DMS 273 (cell line): Measurements from ENCODE around the gene ATXN3L.
"Not testable (repeated sequence)": the region's sequence is repeated elsewhere in the genome, so short reads cannot be mapped to it uniquely, and the experiment has no call there.

ENCODE experiments used
- DNase-seq: peaks from one replicate; lab custom pipeline; 2025; ENCODE audit not compliant: unreplicated experiment; lab: John Stamatoyannopoulos, UW

The ATXN3L gene

DNA sequence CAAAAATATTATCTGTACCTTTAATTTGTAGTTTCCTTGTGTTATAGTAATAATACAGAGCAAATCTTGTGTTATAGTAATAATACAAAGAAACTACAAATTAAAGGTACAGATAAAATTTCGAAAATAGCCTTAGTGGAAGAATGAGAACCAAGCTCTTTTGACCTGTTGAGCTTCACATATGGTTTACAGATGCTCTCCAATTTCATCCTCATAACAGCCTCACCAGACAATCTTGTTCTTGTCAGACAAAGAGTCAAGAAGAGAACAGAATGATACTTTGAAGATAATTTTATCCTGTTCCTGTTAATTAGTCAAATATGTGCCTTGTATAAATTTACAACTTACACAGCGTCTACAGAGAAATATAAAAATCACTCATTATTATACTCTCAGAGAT, 12.8 kb downstream of the ATXN3L start:
- no peak for DNase-seq

DNA sequence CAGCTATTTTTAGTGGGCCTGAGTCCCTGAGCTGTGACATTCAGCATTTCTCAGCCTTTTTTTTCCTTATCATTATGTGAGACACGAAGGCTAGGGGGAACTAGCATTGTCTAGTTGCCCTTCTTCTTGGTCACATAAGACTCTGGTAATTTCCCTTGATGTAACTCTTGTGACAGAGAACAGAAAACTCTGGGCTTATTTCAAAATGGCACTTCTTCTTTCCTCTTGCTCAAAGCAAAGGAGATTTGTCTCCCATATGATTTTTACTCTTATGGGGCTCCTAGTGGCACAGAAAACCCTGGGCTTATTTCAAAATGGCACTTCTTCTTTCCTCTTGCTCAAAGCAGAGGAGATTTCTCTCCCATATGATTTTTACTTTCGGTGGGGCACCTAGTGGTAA, 14.7 kb downstream of the ATXN3L start:
- no peak for DNase-seq

DNA sequence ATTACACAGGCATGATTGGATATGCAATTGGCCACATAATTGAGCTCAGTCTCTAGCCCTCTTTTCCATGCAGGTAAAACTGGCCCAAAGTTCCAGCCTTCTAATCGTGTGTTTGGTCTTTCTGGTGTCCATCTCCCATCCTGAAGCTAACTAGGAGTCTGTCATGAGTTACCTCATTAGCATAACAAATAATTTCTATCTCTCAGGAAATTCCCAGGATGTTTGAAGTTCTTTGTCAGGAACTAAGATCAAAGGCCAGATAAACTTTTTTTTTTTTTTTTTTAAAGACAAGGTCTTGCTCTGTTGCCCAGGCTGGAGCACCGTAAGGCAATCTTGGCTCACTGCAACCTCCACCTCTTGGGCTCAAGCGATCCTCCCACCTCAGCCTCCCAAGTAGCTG, 15.8 kb downstream of the ATXN3L start:
- DNase-seq = no peak

DNA sequence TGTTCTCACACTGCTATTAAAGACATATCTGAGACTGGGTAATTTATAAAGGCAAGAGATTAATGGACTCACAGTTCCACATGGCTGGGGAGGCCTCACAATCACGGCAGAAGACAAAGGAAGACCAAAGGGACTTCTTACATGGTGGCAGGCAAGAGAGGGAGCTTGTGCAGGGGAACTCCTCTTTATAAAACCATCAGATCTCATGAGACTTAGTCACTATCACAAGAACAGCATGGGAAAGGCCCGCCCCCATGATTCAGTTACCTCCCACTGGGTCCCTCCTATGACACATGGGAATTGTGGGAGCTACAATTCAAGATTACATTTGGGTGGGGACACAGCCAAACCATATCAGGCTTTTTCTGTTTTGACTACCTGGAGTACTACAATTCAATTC, 16.6 kb downstream of the ATXN3L start:
- DNase-seq = not testable (repeated sequence)

DNA sequence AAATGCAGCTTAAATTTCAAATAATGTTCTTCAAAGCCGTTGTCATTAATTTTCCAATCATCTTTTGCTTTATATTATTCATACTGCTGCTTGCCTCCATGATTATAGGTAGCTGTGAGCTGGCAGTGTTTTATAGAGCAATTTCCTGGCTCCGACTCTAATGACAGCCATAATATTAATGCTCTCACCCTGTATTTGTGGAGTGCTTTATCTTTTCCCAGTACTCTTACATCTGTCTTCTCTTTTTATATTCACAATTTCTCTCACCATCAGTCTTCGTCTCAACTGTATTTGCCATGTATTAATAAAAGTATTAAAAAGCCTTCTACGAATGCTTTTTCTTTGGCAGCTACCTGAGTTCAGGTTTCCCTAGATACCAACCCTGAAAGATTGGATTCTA, 21.0 kb downstream of the ATXN3L start:
- DNase-seq = no peak

DNA sequence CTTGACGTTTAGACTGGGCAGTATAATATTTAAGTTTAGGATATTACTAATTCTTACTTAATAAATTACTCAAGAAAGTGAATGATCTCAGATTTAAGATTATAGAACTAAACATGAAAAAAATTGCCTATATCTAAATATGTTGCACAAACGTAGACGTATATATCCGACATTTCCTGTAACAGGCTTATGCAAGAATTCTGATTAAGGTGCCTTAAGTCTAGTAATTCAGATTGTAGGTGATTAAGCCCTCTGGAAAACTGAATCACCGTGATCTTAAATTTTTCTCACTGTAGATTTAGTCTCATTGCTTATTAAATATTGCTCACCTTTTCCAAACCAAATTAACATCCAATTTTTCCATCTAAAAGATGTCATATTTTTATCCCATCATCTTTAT, 24.0 kb downstream of the ATXN3L start:
- DNase-seq = no peak

DNA sequence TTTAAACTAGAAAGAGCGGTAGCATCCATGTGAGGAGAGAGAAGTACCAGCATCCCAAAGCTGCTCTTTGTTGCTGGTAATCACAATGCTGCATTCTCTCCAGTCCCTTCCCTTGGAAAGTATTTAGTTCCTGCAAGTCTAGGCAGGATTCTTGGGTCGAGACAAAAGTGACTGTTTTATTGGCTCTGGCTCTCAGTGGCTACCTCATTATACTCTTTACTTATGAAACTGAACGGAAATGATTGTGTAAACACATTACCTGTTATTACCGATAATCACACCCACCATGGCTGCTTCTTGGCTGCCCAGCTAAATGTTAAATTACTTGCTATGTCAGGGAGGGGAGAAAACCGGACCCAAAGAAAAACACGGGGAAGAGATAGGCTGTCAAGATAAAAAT, 26.2 kb downstream of the ATXN3L start:
- peak; percentile 32 for DNase-seq

DNA sequence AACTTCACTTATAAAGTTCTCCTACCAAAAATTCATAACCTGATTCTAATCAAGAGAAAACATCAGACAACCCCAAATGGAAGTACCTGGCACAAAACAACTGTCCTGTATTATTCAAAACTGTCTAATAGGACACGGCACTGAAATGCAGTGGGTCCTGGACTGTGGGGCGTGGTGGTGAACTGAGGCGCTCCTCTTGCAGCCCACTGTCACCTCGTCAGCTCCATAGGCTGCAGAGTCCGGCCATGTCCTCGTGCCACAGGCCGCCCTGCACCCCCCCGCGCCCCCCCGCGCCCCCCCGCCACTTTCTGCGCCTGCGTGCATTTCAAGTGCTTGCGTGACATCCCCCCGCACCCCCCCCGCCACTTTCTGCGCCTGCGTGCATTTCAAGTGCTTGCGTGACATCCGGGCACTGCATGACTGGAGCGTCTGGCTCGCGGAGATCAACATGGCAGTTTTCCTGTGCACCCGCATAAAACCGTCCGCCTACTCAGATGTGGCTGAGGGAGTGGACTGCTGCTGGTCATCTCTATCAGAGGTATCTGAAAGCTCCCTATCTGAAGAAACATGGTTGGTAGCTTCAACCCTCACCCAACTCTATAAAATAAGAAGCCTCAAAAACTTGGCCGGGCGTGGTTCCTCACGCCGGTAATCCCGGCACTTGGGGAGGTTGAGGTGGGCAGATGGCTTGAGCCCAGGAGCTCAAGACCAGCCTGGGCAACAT, 28.8 kb downstream of the ATXN3L start:
- DNase-seq = no peak

DNA sequence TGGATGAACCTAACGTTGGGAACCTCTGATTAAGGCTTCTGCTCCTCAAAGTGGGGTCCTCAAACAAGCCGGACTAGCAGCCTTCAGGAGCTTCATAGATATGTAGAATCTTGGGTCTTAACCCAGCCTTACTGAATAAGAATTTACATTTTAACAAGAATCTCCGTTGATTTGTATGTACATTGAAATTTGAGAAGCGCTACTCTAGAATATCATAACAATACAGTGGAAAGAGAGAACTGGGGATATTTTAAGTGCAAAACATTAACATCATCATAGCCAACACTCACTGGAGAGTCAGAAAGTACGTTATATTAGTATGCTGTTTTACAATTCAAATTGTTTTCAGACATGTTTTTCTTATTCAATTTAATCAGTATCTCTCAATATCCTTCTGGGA, 31.2 kb downstream of the ATXN3L start:
- DNase-seq = no peak

DNA sequence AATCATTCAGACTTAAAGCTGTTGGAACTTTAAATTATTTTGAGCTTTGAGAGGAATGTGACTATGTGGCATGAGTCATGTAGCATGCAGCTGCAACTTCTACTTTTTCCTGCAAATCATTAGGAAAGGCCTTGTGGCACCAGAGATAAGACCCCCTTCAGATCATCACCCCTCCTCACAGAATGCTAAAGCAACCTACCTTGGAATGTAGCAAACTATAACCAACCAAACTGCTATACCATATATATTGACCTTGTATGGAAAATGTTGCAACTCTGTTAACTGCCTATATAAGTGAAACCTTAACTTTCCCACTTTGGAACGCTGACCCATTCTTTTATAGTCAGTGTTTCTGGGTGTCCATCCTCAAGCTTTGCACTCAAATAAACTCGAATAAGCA, 32.0 kb downstream of the ATXN3L start:
- no peak for DNase-seq

DNA sequence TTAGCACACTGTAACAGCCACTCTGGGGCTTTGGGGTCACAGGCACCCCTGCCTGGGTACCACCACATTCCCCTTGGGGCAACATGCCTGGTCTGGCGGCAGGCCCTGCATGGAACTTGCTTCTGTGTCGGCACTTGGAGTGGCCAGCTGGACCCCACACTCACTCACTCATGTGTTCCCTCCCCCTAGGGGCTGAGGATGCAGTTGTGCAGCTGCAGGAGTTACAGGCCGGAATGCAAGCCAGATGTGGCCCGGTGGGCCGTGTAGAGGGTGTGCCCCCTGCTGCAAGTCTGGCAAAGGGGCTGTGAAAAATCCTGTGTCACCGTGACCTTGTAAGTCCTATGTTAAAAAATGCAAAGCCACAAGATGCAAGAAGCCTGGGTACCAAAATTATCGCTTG, 34.2 kb downstream of the ATXN3L start:
- DNase-seq = no peak

DNA sequence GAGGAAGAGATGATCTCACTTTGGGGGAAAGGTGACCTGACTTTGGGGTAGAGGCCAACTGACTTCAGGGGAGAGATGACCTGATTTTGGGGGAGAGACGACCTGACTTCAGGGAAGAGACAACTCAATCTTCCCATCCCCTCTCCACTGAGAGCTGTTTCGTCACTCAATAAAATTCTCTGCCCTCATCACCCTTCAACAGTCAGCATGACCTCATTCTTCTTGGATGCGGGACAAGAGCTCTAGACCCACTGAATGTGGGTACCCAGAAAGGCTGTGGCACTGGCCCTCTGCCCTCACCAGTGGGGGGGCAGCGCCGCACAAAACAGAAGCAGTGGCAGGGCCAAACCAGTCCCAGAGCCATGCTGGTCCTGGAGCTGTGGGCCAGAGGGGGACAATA, 34.6 kb downstream of the ATXN3L start:
- peak; percentile 6 for DNase-seq

DNA sequence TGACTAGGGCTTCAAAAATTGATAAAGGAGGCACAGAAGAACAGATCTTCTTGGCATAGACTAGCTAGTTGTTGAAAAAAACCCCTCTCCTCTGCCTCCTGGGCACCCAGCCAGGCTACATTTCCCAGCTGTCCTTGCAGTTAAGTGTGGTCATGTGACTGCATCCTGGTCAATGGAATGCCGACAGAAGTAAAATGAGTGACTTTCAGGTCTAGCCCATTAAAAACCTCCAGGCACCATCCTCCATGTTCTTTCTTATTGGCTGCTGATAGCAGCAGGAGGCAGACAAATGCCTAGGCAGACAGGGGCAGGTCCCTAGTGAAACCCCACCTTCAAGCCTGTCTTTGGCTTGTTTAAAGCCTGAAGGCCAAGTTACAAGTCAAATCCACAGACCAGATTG, 35.3 kb downstream of the ATXN3L start:
- DNase-seq = peak; percentile 23

DNA sequence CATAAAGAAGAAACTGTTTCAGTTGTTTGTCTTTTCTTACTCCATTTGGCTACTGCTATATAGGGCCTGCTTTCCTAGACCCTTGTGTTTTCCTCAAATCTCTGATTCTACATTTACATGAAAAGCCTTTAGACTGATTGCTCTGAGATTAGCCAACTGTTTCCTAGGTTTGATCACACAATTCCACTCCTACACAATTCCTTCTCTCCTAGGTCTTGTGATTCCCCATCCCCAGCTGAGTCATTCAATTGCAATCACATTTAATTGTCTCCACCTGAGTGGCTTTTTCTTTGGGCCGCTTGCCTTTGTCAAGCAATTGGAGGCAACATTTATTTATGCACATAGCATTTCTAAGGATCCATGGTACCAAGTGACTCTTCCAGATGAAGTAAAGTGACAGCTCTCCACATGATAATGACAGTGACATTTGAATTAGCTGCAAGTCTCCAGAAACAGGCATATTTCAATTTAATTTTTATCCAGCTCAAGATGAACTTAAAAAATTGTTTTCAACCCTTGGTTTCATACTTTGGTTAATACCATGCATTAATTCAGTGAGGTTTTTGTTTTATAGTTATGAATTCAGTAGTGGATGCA, 35.8 kb downstream of the ATXN3L start:
- no peak for DNase-seq

DNA sequence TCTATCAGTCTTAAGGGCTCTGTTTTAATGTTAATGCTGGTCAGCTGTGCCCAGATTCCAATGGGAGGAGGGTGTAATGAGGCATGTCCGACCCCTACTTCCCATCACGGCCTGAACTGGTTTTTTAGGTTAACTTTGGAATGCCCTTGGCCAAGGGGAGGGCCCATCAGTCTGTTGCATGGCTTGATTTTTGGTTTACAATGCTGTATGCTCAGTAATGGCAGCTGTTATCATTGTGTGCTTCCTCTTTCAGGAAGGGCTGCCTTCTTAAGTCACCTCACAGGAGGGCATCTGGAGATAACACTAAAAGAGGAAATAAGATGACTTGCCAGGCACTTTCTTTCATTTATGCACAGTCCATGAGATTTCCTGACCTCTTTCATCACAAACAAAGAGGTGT, 36.3 kb downstream of the ATXN3L start:
- DNase-seq = peak; percentile 16

DNA sequence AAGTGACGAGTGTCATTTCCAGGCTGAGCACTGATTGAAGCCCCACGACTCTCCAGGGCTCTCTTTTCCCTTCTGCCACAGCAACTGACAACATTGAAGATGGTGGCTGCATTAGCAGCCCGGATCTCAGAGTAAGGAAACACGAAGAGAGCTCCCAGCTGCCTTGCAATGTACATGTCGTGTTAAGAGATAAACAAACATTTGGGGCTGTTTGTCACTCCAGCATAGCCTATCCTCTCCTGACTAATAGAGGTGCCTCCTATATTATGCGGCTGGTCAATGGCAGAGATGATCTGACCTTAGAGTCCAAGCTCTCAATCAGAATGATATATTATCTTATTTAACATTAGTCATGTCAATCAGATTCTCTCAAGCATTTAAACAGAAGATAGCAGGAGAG, 38.6 kb downstream of the ATXN3L start:
- DNase-seq = no peak

DNA sequence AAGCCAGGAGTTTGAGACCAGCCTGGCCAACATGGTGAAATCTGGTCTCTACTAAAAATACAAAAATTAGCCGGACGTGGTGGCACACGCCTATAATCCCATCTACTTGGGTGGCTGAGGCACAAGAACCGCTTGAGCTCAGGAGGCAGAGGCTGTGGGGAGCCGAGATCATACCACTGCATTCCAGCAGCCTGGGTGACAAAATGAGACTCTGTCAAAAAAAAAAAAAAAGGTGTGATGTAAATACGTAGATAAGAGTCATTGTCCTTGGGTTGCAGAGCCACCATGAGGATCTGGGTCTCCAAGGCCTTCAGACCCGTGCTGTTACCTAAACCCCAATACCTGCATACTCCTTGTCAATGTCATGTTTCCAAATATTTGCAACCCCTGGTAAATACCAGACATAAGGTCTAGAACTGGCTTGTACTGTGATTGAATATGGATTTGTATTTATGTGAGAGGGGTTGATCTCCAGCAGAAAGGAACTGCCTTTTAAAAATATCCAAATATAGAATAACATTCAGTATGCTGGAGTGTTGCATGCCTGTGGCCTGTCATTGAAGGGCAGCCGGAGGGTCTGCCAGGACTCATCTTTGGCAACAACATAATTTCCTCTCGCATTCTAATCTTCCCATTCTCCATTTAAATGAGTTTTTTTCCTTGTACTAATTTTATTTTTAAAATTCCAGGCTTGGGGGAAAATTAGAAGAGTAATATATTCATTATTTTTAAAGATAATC, 40.4 kb downstream of the ATXN3L start:
- no peak for DNase-seq

DNA sequence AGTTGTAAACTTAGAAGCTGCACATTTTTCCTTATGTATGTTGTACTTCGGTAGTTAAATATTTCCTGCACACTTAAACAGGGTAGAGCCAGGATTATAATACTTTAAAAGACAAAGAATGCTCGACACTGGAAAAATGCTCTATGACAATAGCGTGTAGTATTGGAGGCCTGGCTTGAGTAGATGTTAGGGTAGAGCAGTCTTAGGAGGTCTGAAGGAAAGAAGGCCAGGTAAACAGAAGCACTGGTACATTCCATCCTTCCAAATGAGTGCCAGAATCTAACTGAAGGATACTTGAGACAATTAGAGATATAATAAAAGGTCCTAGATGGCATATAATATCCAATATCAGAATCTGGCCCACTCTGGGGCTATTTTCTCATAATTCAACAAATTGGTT, 42.3 kb downstream of the ATXN3L start:
- DNase-seq = no peak

DNA sequence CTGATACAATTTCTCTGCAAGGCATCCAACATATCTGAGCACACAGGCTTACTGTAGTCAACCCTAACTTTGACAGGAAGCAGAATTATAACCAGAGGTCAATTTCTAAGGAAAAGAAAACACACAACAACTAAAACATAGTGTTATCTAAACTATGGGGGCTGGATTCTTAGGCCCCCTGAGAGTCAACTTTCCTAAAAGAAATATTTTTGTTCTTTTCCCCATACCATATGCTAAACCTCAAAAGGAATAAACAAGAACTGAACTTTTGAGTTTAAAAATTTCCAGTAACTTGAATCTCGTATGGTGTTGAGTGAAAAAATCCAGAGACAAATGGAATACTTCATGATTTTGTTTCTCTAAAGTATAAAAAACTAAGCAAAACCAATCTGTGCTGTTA, 42.9 kb downstream of the ATXN3L start:
- DNase-seq = no peak

DNA sequence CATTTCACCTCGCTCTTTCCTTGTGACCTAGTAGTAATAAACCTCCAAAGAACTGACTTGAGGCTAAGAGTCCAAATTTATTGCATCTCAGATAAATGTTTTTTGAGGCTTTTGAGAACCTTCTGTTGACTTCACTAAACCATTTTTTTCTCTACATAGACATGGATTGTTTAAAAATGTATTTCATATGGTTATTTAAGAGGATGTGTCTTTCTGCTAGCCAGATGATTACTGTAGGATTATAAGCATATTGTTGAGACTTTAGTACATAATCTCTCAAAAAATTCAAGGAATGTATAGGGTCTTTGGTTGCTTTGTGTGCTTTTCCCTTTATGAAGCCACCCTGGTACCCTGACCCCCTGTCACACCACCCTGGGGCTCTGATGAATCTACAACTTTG, 44.8 kb downstream of the ATXN3L start:
- DNase-seq = no peak

DNA sequence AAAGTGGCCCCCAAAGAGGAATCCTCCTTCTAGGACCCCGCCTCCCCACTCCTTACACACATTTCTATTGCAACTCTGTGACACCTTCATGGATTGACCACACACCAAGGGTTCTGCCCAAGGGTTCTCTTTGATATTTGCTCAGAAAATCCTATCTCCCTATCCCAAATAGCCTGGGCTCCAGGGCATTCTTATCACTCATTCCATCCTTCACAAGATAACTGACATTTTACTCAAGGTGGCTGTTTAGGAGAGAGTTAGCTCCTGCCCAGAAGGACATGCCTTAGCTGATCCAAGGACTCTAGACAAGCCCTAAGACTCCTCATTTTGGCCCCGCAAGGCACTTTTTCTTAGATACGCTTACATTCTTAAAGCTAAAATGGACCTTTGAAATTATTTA, 47.4 kb downstream of the ATXN3L start:
- no peak for DNase-seq

DNA sequence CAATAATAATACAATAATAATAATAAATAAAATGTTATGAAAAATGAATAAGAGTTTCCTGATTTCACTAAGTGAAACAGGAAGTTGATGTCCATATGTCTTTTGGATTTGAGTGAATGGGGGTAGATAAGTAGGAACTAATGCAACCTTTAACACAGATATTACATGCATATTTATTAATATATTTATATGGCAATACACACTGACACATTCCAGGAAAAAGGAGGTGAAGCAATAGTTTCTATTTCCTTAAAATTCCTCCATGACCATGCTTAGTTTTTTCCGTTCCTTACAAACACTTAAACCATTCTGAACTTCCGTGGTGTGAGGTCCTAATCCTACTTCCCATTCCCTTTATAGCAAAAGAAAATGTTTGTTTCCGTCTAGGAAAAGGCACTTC, 48.3 kb downstream of the ATXN3L start:
- no peak for DNase-seq
